GM12878 (cell line): ENCODE data around the gene ZNF652. TPM values are rescaled to one million over a fixed set of nuclear protein-coding genes. Genes with fewer than 3 reads are reported as not detected.

Experiments
- ATAC-seq: fragments of 200-7000 bp; cut with Tn5 transposase; 3 replicates; pipeline ENCODE4 v1.9.1; 2020; ENCODE audit warnings: mild to moderate bottlenecking, moderate library complexity
- BruUV-seq: library from RNA; stranded (reverse); fragments of 400-500 nt; replicated peaks from 2 replicates; lab custom pipeline; 2021; lab: Mats Ljungman, UMichigan
- CTCF ChIA-PET: fragments of 300-600 bp; sonication (Branson Sonifier 250); formaldehyde crosslinking; extraction: SDS; loops from one replicate; lab custom pipeline; 2021; ENCODE audit warnings: inconsistent platforms; lab: Yijun Ruan, JAX
- POLR2A ChIA-PET: fragments of 350-600 bp; formaldehyde crosslinking; extraction: SDS; loops from one replicate; lab custom pipeline; 2021; ENCODE audit warnings: inconsistent platforms; lab: Charles Lee
- RAD21 ChIA-PET: fragments of 300-600 bp; sonication (Branson Sonifier 250); formaldehyde crosslinking; loops from one replicate; lab custom pipeline; 2023; ENCODE audit warnings: antibody characterized with exemption; ENCODE audit not compliant: unreplicated experiment; lab: Charles Lee
- SMC1A ChIA-PET: fragments of 300-600 bp; sonication (Branson Sonifier 250); formaldehyde crosslinking; loops from one replicate; lab custom pipeline; 2023; ENCODE audit not compliant: unreplicated experiment, uncharacterized antibody; lab: Charles Lee
- DNase-seq: peaks from one replicate; pipeline ENCODE4 v3.0.0-alpha.2; 2011; ENCODE audit warnings: low read depth, low spot score
- FAIRE-seq: peaks from 3 replicates; lab custom pipeline; 2011; peaks lifted over from hg19 to GRCh38; lab: Jason Lieb, UNC
- H2AFZ ChIP-seq: 2 replicates; pipeline ENCODE4 v1.6.0; 2011; ENCODE audit warnings: low read depth, low read length, control low read depth; ENCODE audit not compliant: control insufficient read depth
- H3K27ac ChIP-seq: 2 replicates; pipeline ENCODE4 v1.5.1; 2011; ENCODE audit warnings: control low read depth; ENCODE audit not compliant: control insufficient read depth, insufficient read depth
- H3K27me3 ChIP-seq, 2 experiments: replicated peaks in 1 of 2; 2 replicates each; pipeline versions ENCODE4 v1.6.0 to v1.6.1; 2011; ENCODE audit warnings: low read length in 1 of 2; ENCODE audit not compliant: control insufficient read depth in 2 of 2, insufficient read depth in 2 of 2
- H3K36me3 ChIP-seq, 2 experiments: 2 replicates each; pipeline ENCODE4 v1.5.1; 2011; ENCODE audit warnings: low read length in 1 of 2; ENCODE audit not compliant: control insufficient read depth in 2 of 2, insufficient read depth in 2 of 2
- H3K4me1 ChIP-seq: 2 replicates; pipeline ENCODE4 v1.6.1; 2011; ENCODE audit warnings: mild to moderate bottlenecking, low read length, moderate library complexity, mixed read lengths; ENCODE audit not compliant: control insufficient read depth, insufficient read depth
- H3K4me2 ChIP-seq: 2 replicates; pipeline ENCODE4 v1.6.0; 2011; ENCODE audit warnings: control low read depth; ENCODE audit not compliant: control insufficient read depth, insufficient read depth
- H3K4me3 ChIP-seq: fragments of 200-600 bp; sonication (generic); 2 replicates; pipeline ENCODE4 v1.5.1; 2016
- H3K79me2 ChIP-seq: 2 replicates; pipeline ENCODE4 v1.6.0; 2011; ENCODE audit warnings: low read length; ENCODE audit not compliant: control insufficient read depth, insufficient read depth
- H3K9ac ChIP-seq: 2 replicates; pipeline ENCODE4 v1.8.0; 2011; ENCODE audit warnings: low read length, control low read depth, mixed read lengths; ENCODE audit not compliant: control insufficient read depth, insufficient read depth
- H3K9me3 ChIP-seq: replicated peaks from 3 replicates; pipeline ENCODE4 v1.5.1; 2011; ENCODE audit warnings: mild to moderate bottlenecking, low read length; ENCODE audit not compliant: control insufficient read depth, insufficient read depth
- H4K20me1 ChIP-seq: 2 replicates; pipeline ENCODE4 v1.6.0; 2011; ENCODE audit not compliant: control insufficient read depth, insufficient read depth
- HCFC1 ChIP-seq: fragments of 150-350 bp; IDR thresholded peaks from 2 replicates; pipeline ENCODE4 v1.6.1; 2014; ENCODE audit warnings: low read length
- SREBF1 ChIP-seq: IDR thresholded peaks from 2 replicates; pipeline ENCODE4 v1.6.1; 2012; ENCODE audit warnings: mild to moderate bottlenecking, low read length
- TCF7 ChIP-seq: IDR thresholded peaks from 2 replicates; pipeline ENCODE4 v1.6.1; 2014; ENCODE audit warnings: antibody characterized with exemption, borderline replicate concordance
- YY1 ChIP-seq: IDR thresholded peaks from 2 replicates; pipeline ENCODE4 v1.6.1; 2011; ENCODE audit warnings: low read depth, mild to moderate bottlenecking, low read length
- WGBS: methylation state at CpG from one replicate; pipeline ENCODE4 v1.1.6; 2016; ENCODE audit warnings: low lambda C conversion rate; ENCODE audit not compliant: insufficient replicate concordance, insufficient coverage; ENCODE audit errors: missing lambda C conversion rate; 5-methylcytosine and 5-hydroxymethylcytosine counted together
- in situ Hi-C: fragments of 300-500 bp; cut with MboI; formaldehyde crosslinking; loops from 9 replicates; pipeline ENCODE4 v1.14.3; 2018; ENCODE audit warnings: mixed read lengths
- intact Hi-C: fragments of 100-400 bp; cut with micrococcal nuclease; formaldehyde crosslinking; loops from one replicate; pipeline ENCODE4 v1.14.2; 2022; ENCODE audit not compliant: unreplicated experiment
- polyA plus RNA-seq, 11 experiments: library from polyadenylated mRNA; depleted of rRNA in 4 of 11; unstranded in 6 of 11; stranded (reverse) in 5 of 11; fragments of >200 nt; fragmentation: Nextera tagmentation in 4 of 11; fragmentation: Illumina TruSeq in 1 of 11; extraction: Ambion mirVana in 4 of 11; extraction: Trizol in 1 of 11; gene quantifications; 1 replicate in 1 of 11; 2 replicates in 10 of 11; pipeline versions ENCODE4 v1.2.1 to v1.2.3, GENCODE V29; 2011 to 2016; ENCODE audit warnings: inconsistent platforms in 2 of 11, missing spikeins in 2 of 11, low read depth in 1 of 11
- total RNA-seq, 4 experiments: library from RNA; depleted of rRNA in 3 of 4; stranded (reverse); fragments of >200 nt in 3 of 4; fragmentation: Illumina TruSeq in 1 of 4; extraction: Trizol in 1 of 4; gene quantifications; 2 replicates each; pipeline versions ENCODE4 v1.2.1 to v1.2.3, GENCODE V29; 2013 to 2021
- TF ChIP-seq, protein P1 (sequence below), 3 experiments: IDR thresholded peaks in 2 of 3; conservative IDR thresholded peaks in 1 of 3; 2 replicates each; pipeline ENCODE4 v1.5.1; 2011; ENCODE audit warnings: low read depth in 3 of 3, low read length in 3 of 3, mild to moderate bottlenecking in 3 of 3, control low read depth in 2 of 3, moderate library complexity in 2 of 3, inconsistent platforms in 1 of 3, mixed read lengths in 1 of 3; ENCODE audit not compliant: control insufficient read depth in 2 of 3, insufficient read depth in 1 of 3; ENCODE audit errors: extremely low read depth in 1 of 3
- TF ChIP-seq, protein P2 (sequence below): fragments of 150-350 bp; IDR thresholded peaks from 2 replicates; pipeline ENCODE4 v1.6.1; 2014; ENCODE audit warnings: mild to moderate bottlenecking, low read depth, low read length

The ZNF652 gene
- total and polyA plus RNA-seq, 10 of the 15 experiments (the other 5 are each of a cell fraction or from before 2014, with no cell fraction given), result 3.4 to 13.1 (median 8.7) TPM

DNA sequence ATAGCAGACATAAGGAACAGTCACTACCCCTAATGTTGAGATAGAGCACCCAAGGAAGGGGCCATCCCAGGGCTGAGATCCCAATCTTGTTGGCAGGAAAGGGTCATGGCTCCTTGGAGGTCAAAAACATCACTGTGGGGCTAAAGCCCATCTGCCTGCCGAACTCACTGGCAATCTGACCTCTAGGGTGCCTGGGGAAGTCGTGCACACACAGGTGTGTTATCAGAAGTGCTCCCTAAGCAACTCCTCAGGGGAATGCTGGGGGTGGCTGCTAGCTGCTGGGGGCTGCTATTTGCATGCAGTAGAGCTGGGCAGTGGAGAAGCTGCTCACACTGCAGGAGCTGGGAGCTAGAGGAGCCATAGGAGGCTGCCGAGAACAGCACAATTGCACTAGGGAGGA, 84.0 kb downstream of the ZNF652 start:
- in situ Hi-C loops (no loop called here), intact Hi-C loops (no loop called here)
- H3K4me3 ChIP-seq, result no peak overlapping the region
- SMC1A ChIA-PET, result no interaction called here
- H3K27me3 ChIP-seq, result no peaks in the 10 kb centered on the region
- no TSS peak for BruUV-seq
- no peak overlapping the region for H2AFZ ChIP-seq
- no peaks in the 10 kb centered on the region for H3K9me3 ChIP-seq
- H3K79me2 ChIP-seq, result no peaks in the 10 kb centered on the region
- DNase-seq, result no peak
- H3K36me3 ChIP-seq, result no peaks in the 10 kb centered on the region
- POLR2A ChIA-PET, result no interaction called here
- H3K9ac ChIP-seq, result no peak overlapping the region
- TF ChIP-seq TCF7 (no peak), HCFC1 (no peak), YY1 (no peak), SREBF1 (no peak)
- TF ChIP-seq, protein P1, sequence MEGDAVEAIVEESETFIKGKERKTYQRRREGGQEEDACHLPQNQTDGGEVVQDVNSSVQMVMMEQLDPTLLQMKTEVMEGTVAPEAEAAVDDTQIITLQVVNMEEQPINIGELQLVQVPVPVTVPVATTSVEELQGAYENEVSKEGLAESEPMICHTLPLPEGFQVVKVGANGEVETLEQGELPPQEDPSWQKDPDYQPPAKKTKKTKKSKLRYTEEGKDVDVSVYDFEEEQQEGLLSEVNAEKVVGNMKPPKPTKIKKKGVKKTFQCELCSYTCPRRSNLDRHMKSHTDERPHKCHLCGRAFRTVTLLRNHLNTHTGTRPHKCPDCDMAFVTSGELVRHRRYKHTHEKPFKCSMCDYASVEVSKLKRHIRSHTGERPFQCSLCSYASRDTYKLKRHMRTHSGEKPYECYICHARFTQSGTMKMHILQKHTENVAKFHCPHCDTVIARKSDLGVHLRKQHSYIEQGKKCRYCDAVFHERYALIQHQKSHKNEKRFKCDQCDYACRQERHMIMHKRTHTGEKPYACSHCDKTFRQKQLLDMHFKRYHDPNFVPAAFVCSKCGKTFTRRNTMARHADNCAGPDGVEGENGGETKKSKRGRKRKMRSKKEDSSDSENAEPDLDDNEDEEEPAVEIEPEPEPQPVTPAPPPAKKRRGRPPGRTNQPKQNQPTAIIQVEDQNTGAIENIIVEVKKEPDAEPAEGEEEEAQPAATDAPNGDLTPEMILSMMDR (IDR thresholded peaks at IDR 0.05 in 2 of 3, conservative IDR thresholded peaks at IDR 0.05 in 1 of 3; ENCODE audit: control insufficient read depth in 2 of 3, extremely low read depth in 1 of 3, insufficient read depth in 1 of 3, low read depth in 3 of 3, low read length in 3 of 3), result no peak
- TF ChIP-seq, protein P2, sequence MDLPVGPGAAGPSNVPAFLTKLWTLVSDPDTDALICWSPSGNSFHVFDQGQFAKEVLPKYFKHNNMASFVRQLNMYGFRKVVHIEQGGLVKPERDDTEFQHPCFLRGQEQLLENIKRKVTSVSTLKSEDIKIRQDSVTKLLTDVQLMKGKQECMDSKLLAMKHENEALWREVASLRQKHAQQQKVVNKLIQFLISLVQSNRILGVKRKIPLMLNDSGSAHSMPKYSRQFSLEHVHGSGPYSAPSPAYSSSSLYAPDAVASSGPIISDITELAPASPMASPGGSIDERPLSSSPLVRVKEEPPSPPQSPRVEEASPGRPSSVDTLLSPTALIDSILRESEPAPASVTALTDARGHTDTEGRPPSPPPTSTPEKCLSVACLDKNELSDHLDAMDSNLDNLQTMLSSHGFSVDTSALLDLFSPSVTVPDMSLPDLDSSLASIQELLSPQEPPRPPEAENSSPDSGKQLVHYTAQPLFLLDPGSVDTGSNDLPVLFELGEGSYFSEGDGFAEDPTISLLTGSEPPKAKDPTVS, result no peak
- no peak overlapping the region for H3K4me2 ChIP-seq
- H4K20me1 ChIP-seq, result no peaks in the 10 kb centered on the region
- FAIRE-seq, result no peak
- no peak for ATAC-seq
- CTCF ChIA-PET, result interaction anchor here (1.3 kb wide), 1 partner anchor 13 kb away, joined by 3 read pairs; no protein-coding TSS in a partner anchor
- 32% methylated on average over 3 of the region's 3 CpGs for WGBS
- RAD21 ChIA-PET, result no interaction called here
- no peak overlapping the region for H3K27ac ChIP-seq
- no peaks in the 10 kb centered on the region for H3K4me1 ChIP-seq
